Parathyroid adenoma (tissue), 2 donors: Measurements from ENCODE around the gene RNF114.
"Not testable (repeated sequence)": the region's sequence is repeated elsewhere in the genome, so short reads cannot be mapped to it uniquely, and the experiment has no call there.

Source experiments
- H2AFZ ChIP-seq: fragments of 300-600 bp; sonication (generic); one replicate; pipeline ENCODE4 v1.7.0; 2017; ENCODE audit warnings: antibody characterized with exemption, mild to moderate bottlenecking
- H3K27ac ChIP-seq: fragments of 300-600 bp; sonication (generic); one replicate; pipeline ENCODE4 v1.7.0; 2017
- H3K27me3 ChIP-seq: fragments of 300-600 bp; sonication (generic); one replicate; pipeline ENCODE4 v1.7.0; 2017; ENCODE audit warnings: low read length; ENCODE audit not compliant: control insufficient read depth, insufficient read depth
- H3K36me3 ChIP-seq: fragments of 300-600 bp; sonication (generic); one replicate; pipeline ENCODE4 v1.7.0; 2017; ENCODE audit warnings: low read length; ENCODE audit not compliant: control insufficient read depth, insufficient read depth
- H3K4me1 ChIP-seq: fragments of 300-600 bp; sonication (generic); one replicate; pipeline ENCODE4 v1.7.0; 2017; ENCODE audit warnings: control low read depth
- H3K4me2 ChIP-seq: fragments of 300-600 bp; sonication (generic); one replicate; pipeline ENCODE4 v1.7.0; 2017; ENCODE audit warnings: low read length
- H3K4me3 ChIP-seq: fragments of 300-600 bp; sonication (generic); one replicate; pipeline ENCODE4 v1.7.0; 2017; ENCODE audit warnings: low read depth, low read length
- H3K79me2 ChIP-seq: fragments of 300-600 bp; sonication (generic); one replicate; pipeline ENCODE4 v1.7.0; 2017; ENCODE audit warnings: control low read depth
- H3K9ac ChIP-seq: fragments of 300-600 bp; sonication (generic); one replicate; pipeline ENCODE4 v1.7.0; 2017; ENCODE audit warnings: mild to moderate bottlenecking
- H3K9me3 ChIP-seq: fragments of 300-600 bp; sonication (generic); one replicate; pipeline ENCODE4 v1.7.0; 2017; ENCODE audit warnings: low read length; ENCODE audit not compliant: control insufficient read depth
- CTCF ChIP-seq: fragments of 300-600 bp; sonication (generic); IDR thresholded peaks from one replicate; pipeline ENCODE4 v1.7.0; 2017; ENCODE audit warnings: antibody characterized with exemption, mild to moderate bottlenecking
- donor health status: primary hyperparathyroidism.

RNF114 gene

GRCh38 chr20:49951151-49951550 is 15.0 kb downstream of the RNF114 start:
- H3K4me1 ChIP-seq: no peaks in the 10 kb centered on the region
- no peak overlapping the region for H3K9ac ChIP-seq
- no peak overlapping the region for H3K27ac ChIP-seq
- H3K4me3 ChIP-seq: no peak overlapping the region
- H3K79me2 ChIP-seq: no peaks in the 10 kb centered on the region
- no peak overlapping the region for H3K4me2 ChIP-seq
- no peak overlapping the region for H2AFZ ChIP-seq
- no peaks in the 10 kb centered on the region for H3K36me3 ChIP-seq
- no peak for TF ChIP-seq CTCF
- no peaks in the 10 kb centered on the region for H3K9me3 ChIP-seq
- H3K27me3 ChIP-seq: no peaks in the 10 kb centered on the region

- no peak overlapping the region for H3K4me3 ChIP-seq
- no peaks in the 10 kb centered on the region for H3K4me1 ChIP-seq
- H3K9me3 ChIP-seq: no peaks in the 10 kb centered on the region
- H3K79me2 ChIP-seq: no peaks in the 10 kb centered on the region
- H2AFZ ChIP-seq: no peak overlapping the region
- no peak overlapping the region for H3K4me2 ChIP-seq
- H3K36me3 ChIP-seq: no peaks in the 10 kb centered on the region
- H3K27ac ChIP-seq: no peak overlapping the region
- H3K27me3 ChIP-seq: no peaks in the 10 kb centered on the region
- TF ChIP-seq CTCF: no peak
- H3K9ac ChIP-seq: no peak overlapping the region
Measured at GRCh38 chr20:49955167-49955566, 19.0 kb downstream of the RNF114 start.

- H3K27me3 ChIP-seq, H3K27ac ChIP-seq, H3K4me2 ChIP-seq, H3K4me3 ChIP-seq, H3K79me2 ChIP-seq, H2AFZ ChIP-seq, H3K9ac ChIP-seq, H3K36me3 ChIP-seq, H3K9me3 ChIP-seq, H3K4me1 ChIP-seq: not testable (repeated sequence)
Measured at GRCh38 chr20:49955830-49956396, 19.7 kb downstream of the RNF114 start.

GRCh38 chr20:49956689-49957088 is 20.5 kb downstream of the RNF114 start:
- Histone ChIP-seq H3K27ac (no peak overlapping the region), H3K4me2 (no peak overlapping the region), H3K79me2 (no peaks in the 10 kb centered on the region), H3K4me1 (no peaks in the 10 kb centered on the region), H3K4me3 (no peak overlapping the region), H3K36me3 (no peaks in the 10 kb centered on the region), H3K9ac (no peak overlapping the region), H2AFZ (no peak overlapping the region), H3K9me3 (no peaks in the 10 kb centered on the region), H3K27me3 (no peaks in the 10 kb centered on the region)
- TF ChIP-seq CTCF: no peak

- not testable (repeated sequence) for H2AFZ ChIP-seq, H3K4me3 ChIP-seq, H3K9ac ChIP-seq, H3K4me1 ChIP-seq, H3K4me2 ChIP-seq, H3K36me3 ChIP-seq, H3K9me3 ChIP-seq, H3K27me3 ChIP-seq, H3K79me2 ChIP-seq, H3K27ac ChIP-seq
Measured at GRCh38 chr20:49957089-49957938, 21.1 kb downstream of the RNF114 start.
